ENCODE measurements around the gene NUDT7.

The NUDT7 gene

DNA sequence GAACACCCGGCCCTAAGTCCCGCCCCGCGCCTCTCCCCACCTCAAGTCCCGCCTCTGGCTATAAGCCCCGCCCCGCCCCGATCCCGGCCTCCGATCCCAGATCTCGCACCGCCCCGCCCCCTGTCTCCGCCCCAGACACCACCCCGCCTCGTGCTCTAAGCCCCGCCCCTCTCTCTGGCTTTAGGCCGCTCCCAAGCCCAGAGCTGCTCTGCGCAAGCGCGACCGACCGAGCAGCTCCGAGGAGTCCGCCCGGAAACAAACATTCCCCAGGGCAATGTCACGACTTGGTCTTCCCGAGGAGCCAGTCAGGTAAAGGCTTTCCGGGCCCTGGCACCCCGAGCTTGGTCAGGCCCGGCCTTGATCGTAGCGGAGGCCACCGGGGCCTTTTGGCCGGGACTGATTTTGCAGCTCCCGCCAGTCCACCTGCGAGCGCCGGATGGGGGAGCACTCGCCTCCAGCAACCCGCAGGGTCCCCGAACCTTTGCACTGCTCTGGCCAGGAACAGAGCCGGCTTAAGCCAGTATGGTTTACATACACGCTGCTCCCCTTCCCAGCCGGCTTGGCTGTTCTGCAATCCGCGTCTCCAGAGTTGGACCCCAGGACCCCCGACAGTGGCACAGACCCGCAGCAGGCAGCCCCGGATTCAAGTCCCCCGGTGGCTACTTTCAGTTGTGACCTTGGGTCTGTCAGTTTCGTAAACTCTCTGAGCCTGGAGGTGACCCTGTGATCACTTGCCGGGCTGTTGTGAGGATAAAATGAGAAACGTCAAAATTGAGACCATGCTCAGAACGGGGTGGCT, at the start of gene NUDT7:
TSS of gene NUDT7 (plus strand) at position 206 of the 799 bp plus-strand sequence. CDS start at position 275, 69 bp downstream.
- peak; percentile 98 for DNase-seq

DNA sequence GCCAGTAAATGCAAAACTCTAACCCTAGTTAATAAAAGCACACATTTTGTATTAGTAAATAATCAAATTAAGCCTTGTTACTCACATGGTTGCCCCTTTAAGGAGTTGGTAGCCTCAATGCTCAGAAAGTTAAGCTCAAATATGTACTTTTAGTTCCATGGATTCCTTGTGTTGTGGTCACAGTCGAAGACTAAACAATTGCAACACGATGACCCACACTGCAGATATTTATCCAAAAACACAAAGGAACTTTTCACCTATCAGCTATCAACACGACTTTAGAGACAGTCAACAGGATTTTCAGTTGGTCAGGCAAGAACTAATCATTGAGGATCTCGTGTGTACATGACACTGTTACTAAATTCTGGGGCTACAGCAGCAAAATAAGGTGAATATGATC, 47.4 kb upstream of the NUDT7 start:
- DNase-seq, result no peak

GRCh38 chr16:77675464-77676324, 46.6 kb upstream of the NUDT7 start:
- DNase-seq, result peak; percentile 86

DNA sequence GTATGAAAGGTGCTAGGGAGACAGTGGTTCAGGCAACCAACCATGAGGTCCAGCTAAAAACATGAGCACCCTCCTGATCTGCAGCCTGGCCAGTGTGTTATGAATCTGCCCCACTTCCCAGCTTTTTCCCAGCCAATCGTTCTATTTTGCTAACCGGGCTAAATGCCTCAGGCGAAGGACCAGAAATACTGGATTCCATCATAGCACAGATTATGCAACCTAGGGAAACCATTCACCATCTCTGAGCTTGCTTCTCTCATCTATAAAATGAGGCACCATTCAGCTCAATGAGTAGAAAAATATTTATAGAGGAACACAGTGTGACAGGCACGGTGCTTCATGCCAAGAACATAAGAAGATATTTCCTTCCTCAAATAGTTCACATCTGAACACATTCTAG, 45.2 kb upstream of the NUDT7 start:
- peak; percentile 24 for DNase-seq

GRCh38 chr16:77679391-77679790, 42.9 kb upstream of the NUDT7 start:
- peak; percentile 18 for DNase-seq

DNA sequence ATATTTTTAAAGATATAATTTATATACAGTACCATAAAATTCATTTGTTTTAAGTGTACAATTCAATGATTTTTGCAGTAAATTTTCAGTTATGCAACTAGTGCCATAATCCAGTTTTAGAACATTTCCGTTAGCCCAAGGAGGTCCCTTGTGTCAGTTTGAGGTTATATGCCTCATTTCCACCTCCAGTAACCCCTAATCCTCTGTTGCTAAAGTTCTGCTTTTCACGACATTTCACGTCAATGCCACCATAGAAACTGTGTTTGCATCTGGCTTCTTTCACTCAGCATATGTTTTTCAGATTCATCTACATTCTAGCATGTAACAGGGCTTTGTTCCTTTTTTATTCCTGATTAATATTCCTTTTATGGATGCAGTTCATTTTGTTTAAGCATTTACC, 42.4 kb upstream of the NUDT7 start:
- peak; percentile 88 for DNase-seq

DNA sequence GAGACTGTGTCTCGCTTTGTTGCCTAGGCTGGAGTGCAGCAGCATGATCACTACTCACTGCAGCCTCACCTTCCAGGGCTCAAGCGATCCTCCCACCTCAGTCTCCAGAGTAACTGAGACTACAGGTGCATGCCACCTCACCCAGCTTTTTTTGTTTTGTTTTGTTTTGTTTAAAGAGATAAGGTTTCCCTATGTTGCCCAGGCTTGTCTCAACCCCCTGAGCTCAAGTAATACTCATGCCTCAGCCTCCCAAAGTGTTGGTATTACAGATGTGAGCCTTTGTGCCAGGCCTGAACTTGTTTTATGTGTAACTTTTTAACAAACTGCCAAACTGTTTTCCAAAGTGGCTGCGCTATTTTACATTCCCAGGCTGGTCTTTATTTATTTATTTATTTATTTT, 41.8 kb upstream of the NUDT7 start:
- DNase-seq, result no peak

DNA sequence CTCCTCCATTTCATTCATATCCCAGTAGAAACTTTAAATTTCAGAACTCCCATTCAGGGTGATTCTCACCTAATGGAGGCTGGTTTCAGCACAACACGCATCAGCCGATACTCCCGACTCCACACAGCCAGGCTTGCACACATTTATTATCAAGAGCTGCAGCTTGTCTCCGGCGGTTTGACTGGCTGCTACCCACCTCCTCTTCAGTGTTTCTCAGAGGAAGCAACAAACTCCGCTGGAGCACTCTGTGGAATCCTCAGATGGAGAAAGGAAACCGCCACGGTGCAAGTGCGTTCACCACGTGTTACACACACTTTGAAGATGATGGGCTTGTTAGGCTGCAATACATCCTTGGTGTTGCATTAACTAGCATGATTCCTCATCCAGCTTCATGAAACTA, 39.7 kb upstream of the NUDT7 start:
- DNase-seq, result no peak

- DNase-seq, result no peak
Observed at GRCh38 chr16:77683397-77684180, 38.7 kb upstream of the NUDT7 start.

DNA sequence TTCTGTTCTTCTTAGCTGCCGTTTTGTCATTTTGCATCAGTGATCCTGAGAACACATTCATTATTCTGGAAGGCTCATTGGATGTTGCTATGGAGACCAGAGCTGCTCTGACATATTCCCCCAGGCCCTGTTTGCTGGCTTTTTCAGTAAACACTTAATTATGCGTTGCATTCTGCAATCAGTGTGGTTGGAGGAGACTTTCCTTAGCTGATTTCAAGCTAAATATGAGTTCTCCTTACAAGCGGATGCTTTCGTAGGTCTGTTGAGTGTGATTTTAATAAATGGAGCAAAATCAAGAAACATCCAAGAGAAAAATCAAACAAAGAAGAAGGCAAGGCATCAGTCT, 38.2 kb upstream of the NUDT7 start:
- DNase-seq, result no peak

GRCh38 chr16:77686385-77686784, 35.9 kb upstream of the NUDT7 start:
- no peak for DNase-seq

GRCh38 chr16:77689971-77690370, 32.3 kb upstream of the NUDT7 start:
- no peak for DNase-seq

DNA sequence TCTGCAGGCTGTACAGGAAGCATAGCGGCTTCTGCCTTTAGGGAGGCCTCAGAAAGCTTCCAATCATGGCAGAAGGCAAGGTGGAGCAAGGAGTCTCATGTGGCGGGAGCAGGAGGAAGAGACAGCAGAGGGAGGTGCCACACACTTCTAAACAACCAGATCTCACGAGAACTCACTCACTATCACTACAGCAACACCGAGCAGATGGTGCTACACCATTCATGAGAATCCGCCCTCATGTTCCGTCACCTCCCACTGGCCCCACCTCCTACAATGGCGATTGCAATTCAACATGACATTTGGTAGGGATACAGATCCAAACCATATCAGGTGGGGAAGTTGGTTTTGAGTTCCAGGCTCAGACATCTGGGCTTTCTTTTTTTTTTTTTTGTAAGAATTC, 31.9 kb upstream of the NUDT7 start:
- DNase-seq, result no peak

DNA sequence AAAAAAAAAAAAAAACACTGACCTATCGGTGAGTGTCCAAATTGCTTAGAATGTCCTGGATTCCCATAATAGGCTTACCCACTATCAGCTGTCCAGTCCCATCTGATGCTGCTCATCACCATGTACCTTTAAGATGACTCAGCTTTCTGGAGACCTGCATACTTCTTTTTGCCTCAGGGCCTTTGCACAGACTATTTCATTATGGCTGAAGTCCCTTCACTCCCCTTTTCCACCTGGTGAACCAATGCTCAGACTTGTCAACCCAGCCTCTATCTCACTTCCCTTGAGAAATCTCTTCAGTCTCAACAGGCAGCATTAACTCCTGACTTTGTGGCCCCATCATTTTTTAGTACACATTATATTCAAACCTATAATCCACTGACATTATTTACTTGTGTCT, 29.7 kb upstream of the NUDT7 start:
- no peak for DNase-seq

DNA sequence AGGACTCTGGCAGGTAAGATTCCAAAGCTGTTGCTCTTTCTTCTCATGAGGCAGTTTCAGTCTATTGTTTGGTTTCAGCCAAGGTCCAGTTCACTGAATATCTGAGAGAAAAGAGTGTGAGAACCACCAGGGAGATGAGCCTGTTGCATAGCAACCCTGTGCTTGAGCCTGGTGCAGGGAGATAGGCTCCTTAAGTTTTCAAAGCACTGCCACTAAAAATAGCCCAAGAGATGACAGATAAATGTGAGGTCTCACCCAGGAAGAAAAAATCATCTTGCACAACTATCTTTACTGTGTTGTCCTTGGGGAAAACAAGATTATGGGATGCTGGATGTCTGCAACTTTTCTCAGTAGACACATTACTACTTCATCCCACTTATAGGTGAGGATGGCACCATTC, 26.2 kb upstream of the NUDT7 start:
- no peak for DNase-seq

DNA sequence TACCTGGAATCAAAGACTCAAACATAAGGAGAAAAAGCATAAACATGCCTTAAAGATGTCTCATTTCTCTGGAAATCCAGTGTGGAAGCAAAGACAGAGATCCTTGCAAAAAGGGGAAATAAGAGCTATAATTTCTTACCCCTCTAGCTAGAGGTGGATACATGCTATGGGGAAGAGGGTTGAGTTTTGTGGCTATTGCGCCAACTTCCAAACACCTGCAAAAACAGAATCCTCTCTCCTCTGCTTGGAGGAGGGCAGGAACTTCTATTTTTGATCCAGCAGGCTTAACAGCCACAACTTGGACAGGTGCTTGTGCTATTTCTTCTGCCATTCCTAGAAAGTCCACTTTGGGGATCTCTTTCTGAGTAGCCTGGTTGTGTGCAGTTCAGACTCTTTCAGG, 21.5 kb upstream of the NUDT7 start:
- DNase-seq, result no peak

GRCh38 chr16:77705351-77705750, 17.0 kb upstream of the NUDT7 start:
- no peak for DNase-seq

GRCh38 chr16:77711179-77711578, 11.1 kb upstream of the NUDT7 start:
- DNase-seq, result no peak

DNA sequence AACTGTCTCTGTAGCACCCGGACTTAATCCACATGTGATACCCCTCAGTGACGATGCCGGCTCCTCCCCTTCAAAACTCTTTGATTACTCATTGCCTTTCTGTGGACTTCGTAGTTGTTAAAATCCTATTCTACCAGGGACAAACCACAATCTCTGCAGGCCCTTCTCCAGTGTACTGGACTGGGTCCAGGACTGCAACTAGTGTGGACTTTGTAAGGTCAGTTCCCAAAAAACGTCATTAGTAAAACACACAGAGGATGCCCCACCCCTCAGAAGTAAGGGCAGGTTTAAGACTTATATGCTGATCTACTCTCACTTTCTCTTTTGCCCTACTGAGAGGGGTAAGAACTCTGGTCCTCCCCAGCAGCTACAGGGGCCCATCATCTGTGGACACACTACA, 10.5 kb upstream of the NUDT7 start:
- DNase-seq, result no peak

DNA sequence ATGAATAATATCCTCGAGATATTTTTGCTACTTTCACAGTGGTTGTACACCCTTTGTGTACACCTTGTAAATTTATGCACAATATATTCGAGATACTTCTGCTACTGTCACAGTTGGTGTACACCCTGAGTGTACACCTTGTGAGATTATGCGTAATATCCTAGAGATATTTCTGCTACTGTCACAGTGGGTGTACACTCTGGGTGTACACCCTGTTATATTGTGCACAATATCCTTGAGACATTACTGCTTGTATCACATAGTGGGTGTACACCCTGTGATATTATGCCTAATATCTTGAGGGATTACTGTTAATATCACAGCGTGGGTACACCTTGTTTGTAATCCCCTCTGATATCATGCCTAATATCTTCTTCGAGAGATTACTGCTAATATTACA, 7.2 kb upstream of the NUDT7 start:
- DNase-seq, result no peak

GRCh38 chr16:77721752-77722308, 484 bp upstream of the NUDT7 start:
- no peak for DNase-seq

DNA sequence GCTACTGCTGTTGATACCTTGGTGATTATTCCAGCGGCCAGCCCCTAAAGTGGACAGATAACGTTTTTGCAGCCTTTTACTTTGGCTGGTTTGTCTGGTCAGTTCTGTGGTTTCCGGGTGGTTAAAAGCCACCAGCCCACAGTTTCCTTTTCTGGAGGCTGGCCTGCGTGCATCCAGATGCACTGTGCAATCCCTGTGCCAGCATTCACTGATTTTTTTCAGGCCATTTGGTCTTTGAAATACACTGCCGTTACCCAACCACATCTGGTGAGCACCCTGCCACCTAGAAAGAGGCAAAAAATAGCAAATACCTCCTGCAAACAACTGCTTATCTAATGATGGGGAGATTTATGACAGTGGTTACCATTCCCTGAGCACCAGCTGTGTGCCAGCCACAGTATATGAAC, 797 bp downstream of the NUDT7 start:
- peak; percentile 67 for DNase-seq

- DNase-seq, result no peak
Observed at GRCh38 chr16:77724174-77724573, 1.9 kb downstream of the NUDT7 start.
